ENCODE data around the gene JAZF1. TPM values are rescaled to one million over a fixed set of nuclear protein-coding genes. Genes with fewer than 3 reads are reported as not detected.

Gene JAZF1
- total RNA-seq, 1 experiment from 2014 or later: 9.1 TPM

- Histone ChIP-seq H3K18ac (ENCODE audit: insufficient read length, low read depth, low read length) (no peak overlapping the region), H3K23me2 (ENCODE audit: insufficient read length, low read depth, low read length, poor library complexity, severe bottlenecking) (no peaks in the 10 kb centered on the region), H4K5ac (ENCODE audit: insufficient read length, low read depth, low read length) (no peak overlapping the region), H3K23ac (ENCODE audit: insufficient read length, low read depth, low read length) (no peak overlapping the region), H2AFZ (ENCODE audit: low read length) (no peak overlapping the region), H3T11ph (ENCODE audit: low read length) (no peak overlapping the region), H4K8ac (replicated peaks; ENCODE audit: insufficient read length, low read depth, low read length) (no peak overlapping the region), H2BK12ac (ENCODE audit: insufficient read length, low read depth, low read length) (no peak overlapping the region), H3K4me2 (ENCODE audit: insufficient read depth, insufficient read length, low read length) (no peak overlapping the region), H2AK5ac (ENCODE audit: insufficient read length, low read length) (no peak overlapping the region), H2BK20ac (ENCODE audit: low read depth, low read length, poor library complexity, severe bottlenecking) (no peak overlapping the region), H3K14ac (ENCODE audit: insufficient read depth, low read length) (no peak overlapping the region), H3K56ac (ENCODE audit: insufficient read length, low read depth, low read length) (no peak overlapping the region), H3K79me1 (ENCODE audit: insufficient read depth, low read depth, low read length, poor library complexity, severe bottlenecking) (no peaks in the 10 kb centered on the region), H2BK120ac (ENCODE audit: low read depth, low read length, poor library complexity, severe bottlenecking) (no peak overlapping the region), H2BK15ac (ENCODE audit: low read depth, low read length) (no peak overlapping the region), H3K27ac (ENCODE audit: insufficient read length, low read depth, low read length) (no peak overlapping the region), H4K91ac (ENCODE audit: insufficient read length, low read depth, low read length) (no peak overlapping the region), H2BK5ac (ENCODE audit: insufficient read length, low read length) (no peak overlapping the region), H3K4me1 (ENCODE audit: insufficient read depth, low read length) (peaks cover 14% of the 10 kb centered on the region; the same call in 1 of the 2 replicates), H3K4ac (ENCODE audit: low read depth, low read length) (no peak overlapping the region), H4K20me1 (ENCODE audit: control insufficient read depth, insufficient read depth, insufficient read length) (no peaks in the 10 kb centered on the region), H3K9me3 (ENCODE audit: control insufficient read depth, low read depth, low read length) (no peaks in the 10 kb centered on the region), H3K27me3 (ENCODE audit: insufficient read depth, low read length) (no peaks in the 10 kb centered on the region; the same call in 1 of the 2 replicates), H3K79me2 (ENCODE audit: insufficient read depth, low read length) (peaks cover 1% of the 10 kb centered on the region; the same call in 1 of the 2 replicates), H3K9ac (ENCODE audit: extremely low read depth, insufficient read length, low read length) (no peak overlapping the region)
- no peak for DNase-seq
- Mint-ChIP-seq H3K4me1 (peaks cover 36% of the 10 kb centered on the region in 2 experiments), H3K4me3 (no peak overlapping the region), H3K27me3 (ENCODE audit: low read depth) (peaks cover 14% of the 10 kb centered on the region), H3K36me3 (ENCODE audit: insufficient read depth in 1 of 3, low read depth in 3 of 3) (peaks cover 2 to 10% (median 8%) of the 10 kb centered on the region in 3 experiments), H3K9me3 (peaks cover 0 to 2% of the 10 kb centered on the region in 2 experiments; a peak in 1 of 5 replicates), H3K27ac (no peak overlapping the region)
- TF ChIP-seq CTCF (conservative IDR thresholded peaks at IDR 0.05): no peak
- WGBS (ENCODE audit: extremely low coverage, insufficient read length, low lambda C conversion rate): no CpG with 5 or more reads among the region's 2 CpGs
Measured at GRCh38 chr7:28124413-28124812, 56.2 kb downstream of the JAZF1 start.
